BJ (cell line): Measurements from ENCODE around the gene EFNA1. TPM values are rescaled to one million over a fixed set of nuclear protein-coding genes. Genes with fewer than 3 reads are reported as not detected.

ENCODE experiments used
- CTCF ChIA-PET: fragments of 350-600 bp; formaldehyde crosslinking; extraction: SDS; loops from one replicate; lab custom pipeline; 2021; ENCODE audit warnings: antibody characterized with exemption, inconsistent platforms; lab: Yijun Ruan, JAX
- POLR2A ChIA-PET: fragments of 300-600 bp; sonication (Branson Sonifier 250); formaldehyde crosslinking; extraction: SDS; loops from one replicate; lab custom pipeline; 2021; ENCODE audit warnings: antibody characterized with exemption; lab: Charles Lee
- DNase-seq: peaks from one replicate; pipeline ENCODE4 v3.0.0-alpha.2; 2011; ENCODE audit warnings: low read depth
- H3K27me3 ChIP-seq: 2 replicates; pipeline ENCODE4 v1.6.0; 2011; ENCODE audit warnings: low read length; ENCODE audit not compliant: control insufficient read depth, insufficient read depth
- H3K36me3 ChIP-seq: 2 replicates; pipeline ENCODE4 v1.5.1; 2011; ENCODE audit warnings: low read length; ENCODE audit not compliant: control insufficient read depth, insufficient read depth
- H3K4me3 ChIP-seq: 2 replicates; pipeline ENCODE4 v1.5.1; 2011; ENCODE audit warnings: low read depth, mild to moderate bottlenecking, control low read depth, low read length
- CTCF ChIP-seq: IDR thresholded peaks from 2 replicates; pipeline ENCODE4 v1.5.1; 2011; ENCODE audit warnings: low read depth, mild to moderate bottlenecking, control low read depth, inconsistent platforms, low read length, moderate library complexity; ENCODE audit not compliant: insufficient read depth
- polyA plus RNA-seq: library from polyadenylated mRNA; depleted of rRNA; stranded (reverse); fragments of >200 nt; gene quantifications from 2 replicates; pipeline ENCODE4 v1.2.3, GENCODE V29; 2011

EFNA1 gene
- polyA plus RNA-seq, 1 experiment: 1.6 TPM

- Histone ChIP-seq H3K36me3 (no peaks in the 10 kb centered on the region), H3K4me3 (no peak overlapping the region), H3K27me3 (peaks cover 30% of the 10 kb centered on the region)
- TF ChIP-seq CTCF: no peak
- ChIA-PET POLR2A (no interaction called here), CTCF (interaction anchor here (0.5 to 3.5 kb wide), 6 partner anchors 26 to 369 kb away, joined by 3 to 15 read pairs (median 4); no protein-coding TSS in a partner anchor)
- DNase-seq: no peak
Observed at GRCh38 chr1:155120253-155120652, 7.4 kb upstream of the EFNA1 start.

GRCh38 chr1:155121249-155121648 is 6.4 kb upstream of the EFNA1 start:
- POLR2A ChIA-PET: no interaction called here
- no peak for TF ChIP-seq CTCF
- Histone ChIP-seq H3K4me3 (no peak overlapping the region), H3K36me3 (no peaks in the 10 kb centered on the region), H3K27me3 (peaks cover 36% of the 10 kb centered on the region)
- no peak for DNase-seq
- CTCF ChIA-PET: interaction anchor here (1.2 to 3.5 kb wide), 2 partner anchors 29 to 48 kb away, joined by 6 to 15 read pairs; no protein-coding TSS in a partner anchor

- DNase-seq: no peak
- Histone ChIP-seq H3K4me3 (no peak overlapping the region), H3K36me3 (no peaks in the 10 kb centered on the region), H3K27me3 (peaks cover 44% of the 10 kb centered on the region)
- TF ChIP-seq CTCF: no peak
- CTCF ChIA-PET: interaction anchor here (2.4 to 3.5 kb wide), 2 partner anchors 30 to 51 kb away, joined by 6 to 15 read pairs; partner anchors contain the start of gene KRTCAP2
- POLR2A ChIA-PET: no interaction called here
Observed at GRCh38 chr1:155122308-155122707, 5.4 kb upstream of the EFNA1 start.

GRCh38 chr1:155123801-155124200 is 3.9 kb upstream of the EFNA1 start:
- peaks cover 51% of the 10 kb centered on the region for H3K27me3 ChIP-seq

More at GRCh38 chr1:155123801-155124200, 3.9 kb upstream of the EFNA1 start:
- DNase-seq: no peak
- ChIA-PET POLR2A (no interaction called here), CTCF (interaction anchor here (0.6 to 2.4 kb wide), 2 partner anchors 27 to 49 kb away, joined by 3 to 6 read pairs; partner anchors contain the start of gene KRTCAP2)
- H3K36me3 ChIP-seq: no peaks in the 10 kb centered on the region
- no peak overlapping the region for H3K4me3 ChIP-seq
- no peak for TF ChIP-seq CTCF
